ENCODE data around the gene SRPK3.

DNA sequence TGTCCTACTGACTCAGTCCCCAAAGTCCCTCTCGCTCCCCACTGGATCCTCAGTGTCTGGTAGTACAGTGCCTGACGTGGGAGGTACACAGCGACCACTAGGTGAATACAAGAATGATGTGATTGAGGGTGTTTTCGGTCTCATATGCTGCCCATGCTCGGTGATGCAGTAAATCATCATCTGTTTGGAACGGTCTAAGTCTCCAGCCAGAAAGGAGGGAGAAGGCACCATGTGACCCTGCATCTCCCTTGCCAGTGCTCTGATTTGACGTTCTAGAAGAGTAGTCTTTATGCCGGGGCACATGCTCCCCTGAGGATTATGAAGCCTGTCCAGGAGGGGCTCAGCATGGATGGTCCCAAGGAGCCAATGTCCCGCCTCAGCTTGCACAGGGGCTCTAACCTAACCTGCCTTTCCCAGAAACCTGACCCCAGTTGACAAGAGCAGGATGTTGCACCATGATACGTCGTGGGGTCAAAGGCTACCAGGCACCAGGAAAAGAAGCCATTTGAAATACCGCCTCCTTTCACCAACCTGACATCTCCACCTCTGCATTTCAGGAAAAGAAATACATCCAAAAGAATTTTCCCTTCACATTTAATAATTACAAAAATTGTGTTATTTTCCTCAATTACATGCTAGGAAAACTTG lies 30.6 kb upstream of the SRPK3 start:
- TF ChIP-seq, protein P1, sequence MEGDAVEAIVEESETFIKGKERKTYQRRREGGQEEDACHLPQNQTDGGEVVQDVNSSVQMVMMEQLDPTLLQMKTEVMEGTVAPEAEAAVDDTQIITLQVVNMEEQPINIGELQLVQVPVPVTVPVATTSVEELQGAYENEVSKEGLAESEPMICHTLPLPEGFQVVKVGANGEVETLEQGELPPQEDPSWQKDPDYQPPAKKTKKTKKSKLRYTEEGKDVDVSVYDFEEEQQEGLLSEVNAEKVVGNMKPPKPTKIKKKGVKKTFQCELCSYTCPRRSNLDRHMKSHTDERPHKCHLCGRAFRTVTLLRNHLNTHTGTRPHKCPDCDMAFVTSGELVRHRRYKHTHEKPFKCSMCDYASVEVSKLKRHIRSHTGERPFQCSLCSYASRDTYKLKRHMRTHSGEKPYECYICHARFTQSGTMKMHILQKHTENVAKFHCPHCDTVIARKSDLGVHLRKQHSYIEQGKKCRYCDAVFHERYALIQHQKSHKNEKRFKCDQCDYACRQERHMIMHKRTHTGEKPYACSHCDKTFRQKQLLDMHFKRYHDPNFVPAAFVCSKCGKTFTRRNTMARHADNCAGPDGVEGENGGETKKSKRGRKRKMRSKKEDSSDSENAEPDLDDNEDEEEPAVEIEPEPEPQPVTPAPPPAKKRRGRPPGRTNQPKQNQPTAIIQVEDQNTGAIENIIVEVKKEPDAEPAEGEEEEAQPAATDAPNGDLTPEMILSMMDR (IDR thresholded peaks at IDR 0.05), result no peak
- TF ChIP-seq, protein P2, sequence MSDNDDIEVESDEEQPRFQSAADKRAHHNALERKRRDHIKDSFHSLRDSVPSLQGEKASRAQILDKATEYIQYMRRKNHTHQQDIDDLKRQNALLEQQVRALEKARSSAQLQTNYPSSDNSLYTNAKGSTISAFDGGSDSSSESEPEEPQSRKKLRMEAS (IDR thresholded peaks at IDR 0.05; ENCODE audit: low read depth), result no peak
- TF ChIP-seq RFX5 (IDR thresholded peaks at IDR 0.05; ENCODE audit: low read length), result no peak
- TF ChIP-seq EP300 (IDR thresholded peaks at IDR 0.05; ENCODE audit: borderline replicate concordance in 1 of 2, low read depth in 1 of 2, low read length in 1 of 2), result no peak
- no peak for TF ChIP-seq TEAD4 (IDR thresholded peaks at IDR 0.05; ENCODE audit: borderline replicate concordance, insufficient read depth)
- no peak for TF ChIP-seq SIN3A (IDR thresholded peaks at IDR 0.05; ENCODE audit: borderline replicate concordance, low read depth, low read length)
- TF ChIP-seq EZH2phosphoT487 (IDR thresholded peaks at IDR 0.05; ENCODE audit: borderline replicate concordance, low read depth), result no peak
- TF ChIP-seq CHD2 (IDR thresholded peaks at IDR 0.05; ENCODE audit: low read length, partially characterized antibody), result no peak
- TF ChIP-seq FOSL2 (IDR thresholded peaks at IDR 0.05; ENCODE audit: borderline replicate concordance, low read depth), result no peak
- TF ChIP-seq MXI1 (IDR thresholded peaks at IDR 0.05; ENCODE audit: low read depth, low read length), result no peak
- TF ChIP-seq RXRA (IDR thresholded peaks at IDR 0.05; ENCODE audit: borderline replicate concordance, low read depth), result no peak
- TF ChIP-seq, protein P3, sequence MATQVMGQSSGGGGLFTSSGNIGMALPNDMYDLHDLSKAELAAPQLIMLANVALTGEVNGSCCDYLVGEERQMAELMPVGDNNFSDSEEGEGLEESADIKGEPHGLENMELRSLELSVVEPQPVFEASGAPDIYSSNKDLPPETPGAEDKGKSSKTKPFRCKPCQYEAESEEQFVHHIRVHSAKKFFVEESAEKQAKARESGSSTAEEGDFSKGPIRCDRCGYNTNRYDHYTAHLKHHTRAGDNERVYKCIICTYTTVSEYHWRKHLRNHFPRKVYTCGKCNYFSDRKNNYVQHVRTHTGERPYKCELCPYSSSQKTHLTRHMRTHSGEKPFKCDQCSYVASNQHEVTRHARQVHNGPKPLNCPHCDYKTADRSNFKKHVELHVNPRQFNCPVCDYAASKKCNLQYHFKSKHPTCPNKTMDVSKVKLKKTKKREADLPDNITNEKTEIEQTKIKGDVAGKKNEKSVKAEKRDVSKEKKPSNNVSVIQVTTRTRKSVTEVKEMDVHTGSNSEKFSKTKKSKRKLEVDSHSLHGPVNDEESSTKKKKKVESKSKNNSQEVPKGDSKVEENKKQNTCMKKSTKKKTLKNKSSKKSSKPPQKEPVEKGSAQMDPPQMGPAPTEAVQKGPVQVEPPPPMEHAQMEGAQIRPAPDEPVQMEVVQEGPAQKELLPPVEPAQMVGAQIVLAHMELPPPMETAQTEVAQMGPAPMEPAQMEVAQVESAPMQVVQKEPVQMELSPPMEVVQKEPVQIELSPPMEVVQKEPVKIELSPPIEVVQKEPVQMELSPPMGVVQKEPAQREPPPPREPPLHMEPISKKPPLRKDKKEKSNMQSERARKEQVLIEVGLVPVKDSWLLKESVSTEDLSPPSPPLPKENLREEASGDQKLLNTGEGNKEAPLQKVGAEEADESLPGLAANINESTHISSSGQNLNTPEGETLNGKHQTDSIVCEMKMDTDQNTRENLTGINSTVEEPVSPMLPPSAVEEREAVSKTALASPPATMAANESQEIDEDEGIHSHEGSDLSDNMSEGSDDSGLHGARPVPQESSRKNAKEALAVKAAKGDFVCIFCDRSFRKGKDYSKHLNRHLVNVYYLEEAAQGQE (IDR thresholded peaks at IDR 0.05; ENCODE audit: low read depth, low read length), result no peak
- TF ChIP-seq TAF1 (IDR thresholded peaks at IDR 0.05; ENCODE audit: borderline replicate concordance, low read depth, low read length), result no peak
